CD4-positive, alpha-beta T cell treated with Interleukin-6 at 100 ng/mL for 8 hours (primary cell): ENCODE results near the gene HIVEP2.
A peak's percentile ranks its signal among the peaks of the same experiment; 100 is the strongest.

Experiments used
- DNase-seq: peaks from one replicate; pipeline ENCODE4 v3.0.0-alpha.2; 2020; ENCODE audit warnings: mixed read lengths, low spot score

HIVEP2 gene

DNA sequence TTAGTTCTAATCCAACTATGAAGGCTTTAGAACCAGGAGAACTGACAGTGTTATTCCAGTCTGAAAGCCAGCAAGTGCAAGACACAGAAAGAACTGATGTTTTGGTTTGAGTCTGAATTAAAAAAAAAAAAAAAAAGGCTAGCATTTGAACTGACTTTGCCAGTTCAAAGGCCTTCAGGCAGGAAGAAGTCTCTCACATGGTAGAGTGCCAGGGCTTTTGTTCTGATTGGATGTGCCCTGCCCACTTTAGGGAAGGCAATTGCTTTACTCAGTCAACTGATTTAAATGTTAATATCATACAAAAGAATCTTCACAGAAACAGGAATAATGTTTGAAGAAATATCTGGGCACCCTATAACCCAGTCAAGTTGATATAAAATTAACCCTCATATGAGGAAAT is 212.2 kb downstream of the HIVEP2 start:
- peak; percentile 23 for DNase-seq

DNA sequence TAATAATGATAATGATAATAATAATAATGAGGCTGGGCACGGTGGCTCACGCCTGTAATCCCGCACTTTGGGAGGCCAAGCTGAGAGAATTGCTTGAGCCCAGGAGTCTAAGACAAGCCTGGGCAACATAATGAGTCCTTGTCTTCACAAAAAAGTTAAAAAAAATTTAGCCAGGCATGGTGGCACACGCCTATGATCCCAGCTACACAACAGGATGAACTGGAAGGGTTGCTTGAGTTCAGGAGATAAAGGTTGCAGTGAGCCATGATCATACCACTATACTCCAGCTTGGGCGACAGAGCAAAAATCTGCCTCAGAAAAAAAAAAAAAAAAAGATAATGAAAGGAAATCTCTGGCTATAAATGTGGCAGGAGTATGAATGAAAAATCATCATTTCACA is 213.4 kb downstream of the HIVEP2 start:
- no peak for DNase-seq

DNA sequence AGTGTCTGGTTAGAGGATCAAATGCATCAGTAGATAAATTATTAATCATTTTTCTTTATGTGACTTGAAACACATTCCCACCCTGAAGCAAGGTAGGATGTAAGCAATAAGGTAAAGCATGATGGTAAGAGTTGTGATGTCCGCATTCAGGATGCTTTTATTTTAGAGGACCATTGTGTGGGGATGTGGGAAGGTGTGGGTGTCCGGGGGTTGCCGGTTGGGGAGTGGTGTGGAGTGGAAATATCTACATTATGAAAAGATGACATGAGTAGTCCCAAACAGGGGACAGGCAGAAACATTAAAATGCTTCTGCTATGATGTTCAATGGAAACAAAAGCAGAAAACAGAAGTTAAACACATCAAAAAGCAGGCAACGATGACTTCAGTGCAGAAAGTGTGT is 215.4 kb downstream of the HIVEP2 start:
- no peak for DNase-seq

DNA sequence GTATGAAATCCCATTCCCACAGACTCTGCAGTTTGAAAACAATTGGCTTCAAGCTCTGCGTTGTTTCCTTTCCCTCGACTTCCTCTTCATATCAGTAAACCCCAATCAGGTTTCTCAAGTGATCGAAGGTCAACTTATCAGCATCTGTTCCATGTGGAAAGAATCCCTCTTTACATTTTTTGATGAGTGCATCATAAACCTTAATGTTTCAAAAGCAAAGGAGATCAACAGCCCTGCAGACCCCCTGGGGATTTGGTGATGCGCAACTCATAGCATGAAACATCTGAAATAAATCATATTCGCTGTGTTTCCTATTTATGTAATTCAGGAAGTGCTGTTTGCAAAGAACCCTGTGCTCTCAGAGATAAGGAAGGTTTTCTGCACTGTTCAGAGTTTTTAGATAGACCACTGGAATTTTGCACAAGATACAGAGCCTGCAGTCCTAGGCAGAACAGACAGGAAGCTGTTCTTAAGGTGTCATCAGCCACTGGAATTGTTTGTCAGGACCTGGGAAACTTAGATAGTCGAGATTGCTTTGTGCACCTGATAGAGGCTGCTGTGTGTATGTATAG is 216.0 kb downstream of the HIVEP2 start:
- no peak for DNase-seq

DNA sequence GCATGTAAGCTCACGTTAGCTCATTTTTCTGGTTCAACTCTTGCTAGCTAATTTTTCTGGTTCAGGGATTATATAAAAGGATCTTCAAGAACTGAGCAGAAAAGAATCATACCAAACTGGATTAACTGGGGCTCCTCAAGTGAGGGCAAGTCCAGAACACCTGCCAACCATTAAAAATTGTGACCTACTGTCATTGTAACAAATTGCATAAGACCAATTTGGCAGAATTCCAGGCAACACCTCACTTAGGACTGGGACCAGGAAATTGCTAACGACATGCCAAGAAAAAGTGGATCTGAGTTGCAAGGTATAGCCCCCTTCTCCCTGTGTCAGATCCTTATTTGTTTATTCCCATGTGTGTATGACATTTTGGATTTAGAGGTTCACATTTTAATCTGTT is 216.6 kb downstream of the HIVEP2 start:
- DNase-seq, result no peak

DNA sequence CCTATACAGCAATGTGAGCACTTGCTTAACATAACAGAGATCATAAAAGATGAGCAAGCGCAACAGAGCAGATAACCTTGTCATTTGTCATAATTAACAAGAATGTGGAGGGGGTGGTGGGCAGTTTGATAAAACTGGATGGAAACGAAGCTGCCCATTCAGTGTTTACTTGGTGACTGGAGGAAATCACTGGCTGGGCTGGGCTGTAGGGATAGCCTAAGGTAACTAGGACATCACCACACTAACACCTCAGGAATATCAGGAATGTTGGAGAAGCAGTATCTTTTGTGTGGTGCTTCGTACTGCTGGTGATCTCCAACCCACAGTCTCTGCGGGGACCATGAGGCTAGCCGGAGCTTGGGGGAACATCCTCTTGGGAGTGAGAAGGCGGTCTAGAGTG is 218.4 kb downstream of the HIVEP2 start:
- DNase-seq, result no peak

DNA sequence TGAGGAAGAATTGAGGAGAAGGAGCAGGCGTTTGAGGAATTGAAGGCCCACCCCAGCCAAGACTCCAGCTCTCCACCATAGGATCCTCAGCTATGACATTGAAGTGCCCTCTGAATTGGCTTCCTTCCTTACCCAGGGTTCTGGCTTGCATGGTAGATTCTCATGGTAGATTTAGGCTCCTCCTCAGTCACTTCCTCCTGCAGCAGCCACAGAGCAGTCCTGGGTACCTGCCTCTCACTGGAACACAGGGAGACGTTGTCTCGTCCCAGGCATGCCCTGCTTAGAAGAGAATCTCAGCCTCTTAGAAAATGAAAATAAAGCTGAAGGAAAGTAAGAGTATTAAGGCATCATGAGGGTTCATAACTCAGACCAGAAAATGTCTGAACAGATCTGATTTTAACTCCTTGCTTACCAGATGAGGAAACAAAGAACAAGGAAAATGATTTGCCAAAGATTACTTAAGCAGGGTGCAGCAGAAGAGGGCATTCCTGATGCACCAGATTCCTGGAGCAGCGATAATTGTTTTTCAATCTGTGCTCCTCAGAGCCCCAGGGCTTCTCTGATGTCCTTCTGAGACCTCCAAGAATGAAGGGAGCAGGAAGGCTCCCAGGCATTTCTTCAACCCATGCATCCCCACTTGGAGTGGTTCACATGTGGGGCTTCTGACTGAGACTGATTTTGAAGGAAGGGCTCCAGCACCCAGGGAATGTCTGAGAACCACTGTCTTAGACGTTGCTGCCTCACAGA is 219.8 kb downstream of the HIVEP2 start:
- DNase-seq, result peak; percentile 11

DNA sequence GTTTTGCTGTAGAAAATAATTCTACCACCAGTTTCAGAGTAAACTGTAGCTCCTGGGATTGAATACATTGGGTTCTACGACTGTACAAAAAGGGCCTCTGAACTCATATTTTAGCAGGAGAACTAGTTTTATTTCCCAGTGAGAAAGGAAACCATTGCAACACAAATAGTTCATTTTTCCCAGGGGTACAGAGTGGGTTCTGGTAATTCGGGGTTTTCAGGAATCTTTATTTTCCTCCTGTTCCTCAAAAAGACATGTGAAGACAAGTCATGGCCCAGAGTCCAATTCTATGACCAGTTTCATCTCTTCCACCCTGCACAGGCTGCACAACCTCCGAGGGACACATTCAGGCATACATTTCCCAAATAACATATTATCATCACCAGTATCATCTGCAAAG is 222.1 kb downstream of the HIVEP2 start:
- no peak for DNase-seq

DNA sequence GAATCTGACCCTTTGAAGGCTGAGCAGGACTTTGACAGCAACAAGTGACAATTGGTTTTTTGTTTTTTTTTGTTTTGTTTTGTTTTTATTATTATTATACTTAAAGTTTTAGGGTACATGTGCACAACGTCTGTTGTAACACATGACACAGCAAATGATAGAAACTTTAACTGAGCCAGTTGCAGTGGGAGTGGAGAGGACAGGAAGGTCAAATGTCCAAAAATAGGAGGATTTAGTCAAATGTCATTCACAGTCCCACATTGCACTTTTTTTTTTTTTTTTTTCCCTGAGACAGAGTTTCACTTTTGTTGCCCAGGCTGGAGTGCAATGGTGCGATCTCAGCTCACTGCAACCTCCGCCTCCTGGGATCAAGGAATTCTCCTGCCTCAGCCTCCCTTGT is 223.0 kb downstream of the HIVEP2 start:
- no peak for DNase-seq

DNA sequence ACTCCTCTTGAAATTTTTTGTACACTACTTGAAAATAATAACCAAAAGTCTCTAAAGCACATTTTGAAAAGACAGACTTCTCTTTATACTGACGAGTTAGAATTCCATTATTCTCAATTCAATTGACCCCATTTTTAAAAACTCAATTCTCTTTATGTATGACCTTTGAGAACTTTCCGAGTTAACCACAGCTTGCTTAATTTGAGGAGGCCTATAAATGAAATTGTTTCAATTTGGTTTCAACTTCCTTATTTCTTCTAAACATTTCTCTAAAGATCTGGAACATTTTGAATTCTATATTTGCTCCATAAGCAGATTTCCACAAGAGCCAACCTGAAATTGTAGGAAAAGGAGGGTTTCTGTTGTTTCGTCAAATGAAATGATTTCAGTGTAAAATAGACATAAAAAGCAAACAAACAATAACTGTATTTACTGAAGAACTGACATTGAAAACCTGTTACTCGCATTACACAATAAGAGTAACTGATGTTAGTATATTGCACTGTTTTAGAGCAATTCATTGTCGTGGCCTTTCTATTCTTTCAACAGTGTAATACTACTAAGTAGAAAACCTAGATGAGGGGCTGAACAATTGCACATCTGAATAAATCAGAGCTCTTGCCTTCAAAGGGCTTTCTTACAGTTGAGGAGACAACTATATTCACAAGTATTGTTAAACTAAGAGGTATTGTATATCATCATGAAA is 223.6 kb downstream of the HIVEP2 start:
- DNase-seq, result no peak

DNA sequence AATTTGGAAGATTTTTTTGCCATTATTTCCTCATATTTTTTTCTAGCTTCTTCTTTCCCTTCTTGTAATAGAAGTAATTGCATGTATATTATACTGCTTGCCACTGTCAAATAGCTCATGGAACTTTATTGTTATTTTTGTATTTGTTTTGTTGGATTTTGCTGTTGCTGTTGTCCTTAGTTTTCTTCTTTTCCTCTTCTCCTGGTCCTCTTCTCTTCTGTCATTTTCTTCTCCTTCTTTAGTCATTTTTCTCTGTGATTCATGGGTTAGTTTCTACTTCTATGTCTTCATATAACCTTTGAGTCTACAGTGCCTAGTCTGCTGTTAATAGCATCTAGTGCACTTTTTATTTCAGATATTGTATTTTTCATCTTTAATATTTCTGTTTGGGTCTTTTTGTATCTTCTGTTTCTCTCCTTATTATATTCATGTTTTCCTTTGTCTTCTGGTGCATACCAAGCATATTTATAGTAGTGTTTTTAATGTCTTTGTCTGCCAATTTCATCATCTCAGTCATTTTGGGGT is 226.2 kb downstream of the HIVEP2 start:
- no peak for DNase-seq

DNA sequence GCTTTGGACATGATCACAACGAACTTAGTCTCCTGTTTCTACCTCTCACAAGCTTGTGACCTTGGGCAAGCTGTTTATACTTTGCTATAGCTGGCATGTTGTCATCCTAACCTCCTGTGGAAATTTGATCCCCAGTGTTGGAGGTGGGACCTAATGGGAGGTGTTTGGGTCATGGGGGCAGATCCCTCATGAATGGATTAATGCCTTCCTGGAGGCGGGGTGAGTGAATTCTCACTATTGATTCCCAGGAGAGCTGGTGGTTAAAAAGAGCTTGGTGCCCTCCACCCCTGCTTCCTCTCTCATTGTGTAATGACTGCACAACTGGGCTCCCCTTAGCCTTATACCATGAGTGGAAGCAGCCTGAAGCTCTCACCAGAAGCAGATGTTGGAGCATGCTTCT is 228.9 kb downstream of the HIVEP2 start:
- no peak for DNase-seq

DNA sequence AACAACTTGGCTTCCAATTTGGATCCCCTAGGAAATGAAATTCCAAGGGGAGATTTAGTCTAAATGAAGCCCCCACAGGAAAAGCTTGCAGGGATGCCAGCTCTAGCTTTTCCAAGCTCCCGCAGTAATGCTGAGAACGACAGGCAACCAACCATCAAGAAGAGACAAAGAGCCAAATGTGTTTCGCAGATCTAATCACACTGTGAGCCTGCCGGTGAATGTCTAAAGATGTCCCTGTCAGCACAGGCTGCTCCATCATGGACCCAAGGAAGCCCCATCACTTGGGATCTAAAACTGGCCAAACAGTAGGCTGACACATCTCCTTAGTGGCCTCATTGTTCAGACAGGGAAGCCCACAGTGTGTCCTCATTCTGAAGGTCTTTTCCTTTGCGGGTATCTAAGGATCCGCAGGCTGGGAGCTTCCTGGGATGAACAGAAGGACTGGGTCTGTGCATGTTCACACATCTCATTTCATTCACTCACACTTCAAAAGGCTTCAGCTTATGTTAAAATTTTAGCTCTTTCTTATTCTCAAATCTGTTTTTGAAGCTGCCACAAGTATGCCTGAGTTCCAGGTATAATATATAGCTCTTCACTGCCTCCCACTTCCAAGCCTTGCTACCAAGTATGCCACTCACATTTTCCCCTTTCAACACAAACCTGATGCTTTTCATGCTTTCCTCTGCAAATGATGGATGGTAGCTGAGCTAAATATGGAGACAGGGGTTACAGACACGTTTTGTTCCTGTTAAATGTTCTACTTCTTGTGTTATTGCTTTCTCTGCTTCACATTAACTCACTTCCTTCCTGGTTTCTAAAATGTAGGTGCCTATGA is 229.8 kb downstream of the HIVEP2 start:
- DNase-seq, result no peak

DNA sequence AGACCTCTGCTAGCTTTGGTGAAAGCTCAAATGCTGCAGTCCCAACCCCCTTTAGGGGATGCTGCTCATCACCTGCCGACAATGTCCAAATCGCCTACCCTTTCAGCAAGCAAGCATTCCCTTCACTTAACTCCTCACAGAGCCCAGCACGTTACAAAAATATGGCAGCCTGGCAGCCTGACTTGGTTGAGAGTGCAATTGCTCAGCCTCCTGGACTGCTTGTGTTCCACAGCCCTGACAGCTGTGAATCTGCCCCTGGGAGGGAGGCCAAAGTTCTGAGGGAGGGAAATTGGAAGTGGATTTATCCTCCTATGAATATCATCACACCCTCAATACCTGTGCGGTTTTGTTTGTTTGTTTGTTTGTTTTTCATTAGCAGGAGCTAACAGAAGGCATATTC is 231.0 kb downstream of the HIVEP2 start:
- no peak for DNase-seq

DNA sequence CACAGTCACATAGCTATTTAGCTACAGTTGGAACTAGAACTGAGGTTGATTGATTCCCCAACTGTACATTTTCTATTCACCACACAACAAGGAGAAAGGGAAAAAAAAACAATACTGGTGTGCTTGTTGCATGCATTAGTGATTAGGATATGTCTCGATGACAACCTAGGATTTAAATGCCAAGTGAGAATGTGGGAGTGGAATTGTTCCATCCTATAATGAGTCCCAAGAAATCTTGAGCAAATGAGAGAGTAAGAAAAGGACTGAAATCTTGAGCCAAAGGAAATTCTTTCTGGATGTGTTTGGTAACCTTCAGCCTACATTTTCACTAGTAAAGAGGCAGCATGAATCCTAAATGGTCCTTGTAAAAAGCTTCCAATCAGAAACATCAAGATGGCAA is 232.7 kb downstream of the HIVEP2 start:
- DNase-seq, result no peak

DNA sequence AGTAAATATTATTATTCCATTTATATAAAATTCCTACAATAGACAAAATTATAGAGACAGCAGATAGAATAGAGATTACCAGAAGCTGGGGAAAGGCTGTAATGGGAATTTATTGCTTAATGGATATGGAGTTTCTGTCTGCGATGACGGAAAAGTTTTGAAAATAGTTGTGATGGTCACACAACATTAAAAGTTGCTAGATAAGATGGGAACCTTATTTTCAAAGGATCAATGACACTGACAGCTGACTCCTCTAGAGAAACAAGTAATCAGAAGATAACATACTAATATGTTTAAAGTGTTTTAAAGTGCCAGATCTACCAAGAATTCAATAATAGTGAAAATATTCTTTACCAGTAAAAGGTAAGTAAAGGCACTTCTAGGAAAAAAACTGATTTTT is 236.3 kb downstream of the HIVEP2 start:
- no peak for DNase-seq

DNA sequence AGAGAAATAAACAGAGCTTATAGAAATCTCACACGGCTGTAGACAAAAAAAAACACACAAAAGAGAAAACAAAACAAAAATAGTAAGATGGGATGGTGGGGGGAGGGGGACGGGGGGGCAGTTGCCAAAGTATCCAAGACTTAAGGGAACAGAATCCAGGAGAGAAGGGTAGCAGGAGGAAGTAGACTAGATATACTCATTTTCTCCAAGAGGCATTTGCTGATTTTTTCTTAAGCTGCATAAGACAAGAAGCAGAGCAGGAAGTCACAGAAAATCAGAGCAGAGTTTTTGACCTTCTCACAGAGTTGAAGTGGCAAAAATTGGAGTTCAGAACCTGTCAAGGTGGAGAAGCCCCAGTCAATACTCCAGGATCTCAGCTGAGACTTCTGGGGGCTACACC is 237.7 kb downstream of the HIVEP2 start:
- no peak for DNase-seq

DNA sequence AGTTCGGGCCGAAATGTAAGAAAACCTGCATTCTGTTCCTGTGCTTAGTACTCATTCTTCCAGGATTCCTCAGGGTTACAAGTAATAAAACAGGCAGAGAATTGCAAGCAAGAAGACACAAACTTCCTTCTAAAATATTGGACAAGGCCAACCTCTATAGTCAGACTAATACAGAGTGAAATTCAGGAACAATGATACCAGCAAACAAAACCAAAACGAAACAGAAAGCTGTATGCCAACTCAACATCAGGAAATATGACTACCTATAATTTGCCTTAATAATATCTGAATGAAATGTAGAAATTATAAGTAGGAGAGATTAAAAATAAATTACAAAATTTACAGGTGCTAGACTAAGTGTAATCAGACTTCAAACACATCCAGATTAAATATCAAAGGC is 238.8 kb downstream of the HIVEP2 start:
- DNase-seq, result no peak

DNA sequence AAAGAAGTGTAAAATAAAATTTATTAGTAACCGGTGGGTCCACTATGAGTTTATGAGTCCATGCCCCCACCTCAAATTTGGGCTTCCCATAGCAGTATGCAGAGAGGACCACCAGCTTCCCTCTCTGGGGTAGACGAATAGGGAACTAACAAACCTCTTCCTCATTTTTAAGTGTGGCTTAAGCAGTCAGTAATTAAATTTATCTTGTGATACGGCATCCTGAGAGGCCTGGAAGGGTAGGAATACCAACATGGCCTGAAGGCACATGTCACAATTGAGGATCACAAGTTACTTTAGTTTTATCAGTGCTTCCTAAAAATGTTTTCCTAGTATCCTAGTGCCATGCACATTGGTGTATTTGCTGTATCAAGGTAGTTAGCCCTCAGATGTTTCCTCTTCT is 239.9 kb downstream of the HIVEP2 start:
- DNase-seq, result no peak

DNA sequence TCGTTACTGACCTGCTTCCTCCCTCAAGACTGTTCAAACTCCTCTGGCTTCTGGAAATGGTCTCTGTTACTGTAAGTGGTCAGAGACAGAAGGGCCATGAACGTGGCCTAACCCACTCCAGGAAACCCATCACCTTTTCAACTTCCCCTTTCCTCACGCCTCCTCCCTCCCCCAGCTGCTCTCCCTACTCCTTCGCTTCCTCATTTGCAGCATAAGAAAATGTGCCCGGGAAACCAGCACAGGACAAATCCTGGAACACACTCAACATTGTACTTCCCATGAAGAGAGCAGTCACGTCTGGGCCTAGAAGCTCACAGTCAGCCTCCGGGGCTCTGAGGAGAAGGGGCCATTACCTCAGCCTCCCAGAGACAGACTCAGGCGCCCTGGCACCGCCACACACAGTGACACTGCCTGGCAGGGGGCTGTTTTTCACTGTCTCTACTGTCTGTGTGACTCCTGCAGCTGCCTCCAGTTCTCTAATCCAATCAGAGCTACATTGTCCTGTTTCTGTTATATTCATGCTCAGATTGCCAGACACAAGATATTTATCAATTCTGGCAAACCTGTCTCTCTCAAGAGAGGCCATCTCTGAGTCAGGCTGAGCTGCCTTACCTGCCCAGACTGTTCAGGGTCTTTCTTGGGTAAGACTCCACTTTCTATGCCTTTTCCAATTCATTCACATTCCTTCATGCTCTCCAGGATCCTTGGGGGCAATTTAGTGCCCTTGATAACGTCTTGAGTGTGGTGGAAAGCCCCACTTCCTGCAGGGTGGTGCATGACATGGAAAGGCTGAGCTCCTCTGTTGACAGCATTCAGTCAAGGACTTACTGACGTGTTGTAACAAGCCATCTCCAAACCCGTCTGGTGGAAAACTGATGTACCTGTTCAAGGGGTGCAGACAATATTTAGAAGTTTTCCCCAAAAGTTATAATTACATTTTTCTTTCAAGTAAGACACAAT is 242.2 kb downstream of the HIVEP2 start:
- DNase-seq, result no peak
